GM19468 (cell line): ENCODE data around the gene GLIS2.

Source experiments
- ATAC-seq: cut with Tn5 transposase; IDR thresholded peaks from one replicate; pipeline ENCODE4 v1.9.1; 2021; ENCODE audit warnings: mild to moderate bottlenecking, moderate library complexity, moderate number of reproducible peaks; ENCODE audit not compliant: unreplicated experiment; ENCODE audit errors: extremely low read depth

The GLIS2 gene

DNA sequence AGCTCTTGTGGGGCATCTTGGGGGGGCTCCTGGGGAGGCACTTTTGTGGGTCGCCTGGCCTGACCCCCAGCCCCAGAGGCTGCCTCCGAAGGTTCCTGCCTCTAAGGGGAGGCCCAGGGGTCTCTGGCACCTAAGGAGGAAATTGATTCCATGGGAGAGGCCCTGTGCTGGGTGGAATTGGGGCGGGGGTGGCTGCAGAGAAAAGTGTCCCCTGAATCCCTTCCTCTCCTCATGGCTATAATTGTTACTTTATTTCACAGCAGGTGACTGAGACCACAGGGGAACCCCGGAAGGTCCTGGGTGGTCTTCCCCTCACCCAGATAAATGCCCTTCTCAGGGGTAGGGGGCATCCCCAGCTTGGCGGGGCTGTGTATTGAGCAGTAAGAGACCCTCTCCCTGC is 3.1 kb downstream of the GLIS2 start:
- no peak for ATAC-seq

DNA sequence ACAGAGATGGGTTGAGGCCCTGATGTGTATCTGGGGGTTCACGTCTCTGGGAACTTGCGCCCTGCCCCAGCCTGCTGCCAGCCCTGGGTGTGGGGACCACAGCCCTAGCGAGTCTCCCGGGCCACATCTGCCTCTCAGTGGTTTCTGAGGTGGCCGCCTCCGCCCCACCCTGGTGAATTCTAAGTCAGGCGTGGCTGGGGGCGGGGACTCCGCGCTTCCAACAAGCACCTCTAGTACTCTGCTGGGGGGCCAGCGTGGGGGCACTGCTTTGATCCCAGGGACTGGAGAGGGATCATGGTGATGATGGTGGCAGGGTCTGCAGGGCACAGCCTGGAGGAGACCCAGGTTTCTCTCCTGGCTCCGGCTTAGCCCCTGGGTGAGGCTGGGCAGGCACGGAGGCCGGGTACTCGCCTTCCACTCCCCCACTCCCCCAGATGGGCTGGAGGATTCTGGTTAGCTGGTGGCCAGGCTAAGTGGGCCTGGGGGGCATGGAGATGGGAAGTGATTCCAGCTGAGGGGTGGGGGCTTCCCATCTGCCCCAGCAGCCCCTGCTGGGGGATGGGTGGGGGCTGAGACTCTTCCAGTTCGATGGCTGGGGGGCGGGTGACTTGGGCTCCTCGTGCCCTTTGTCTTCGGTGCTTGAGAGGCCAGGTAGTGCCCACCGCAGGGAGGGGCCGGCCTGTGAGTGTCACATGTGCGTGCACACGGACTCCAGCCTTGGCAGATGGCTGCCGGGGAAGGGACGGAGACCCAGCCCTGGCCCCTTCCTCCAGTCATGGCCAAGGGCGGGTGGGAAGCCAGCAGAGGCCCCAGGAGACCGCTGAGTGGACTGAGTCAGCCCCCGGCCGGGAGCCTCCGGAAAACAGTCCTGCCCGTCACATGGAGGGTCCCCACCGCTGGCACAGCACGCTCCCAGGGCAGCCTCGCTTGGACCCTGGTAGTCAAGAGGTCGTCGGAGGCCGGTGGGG is 3.9 kb downstream of the GLIS2 start:
- ATAC-seq: no peak

DNA sequence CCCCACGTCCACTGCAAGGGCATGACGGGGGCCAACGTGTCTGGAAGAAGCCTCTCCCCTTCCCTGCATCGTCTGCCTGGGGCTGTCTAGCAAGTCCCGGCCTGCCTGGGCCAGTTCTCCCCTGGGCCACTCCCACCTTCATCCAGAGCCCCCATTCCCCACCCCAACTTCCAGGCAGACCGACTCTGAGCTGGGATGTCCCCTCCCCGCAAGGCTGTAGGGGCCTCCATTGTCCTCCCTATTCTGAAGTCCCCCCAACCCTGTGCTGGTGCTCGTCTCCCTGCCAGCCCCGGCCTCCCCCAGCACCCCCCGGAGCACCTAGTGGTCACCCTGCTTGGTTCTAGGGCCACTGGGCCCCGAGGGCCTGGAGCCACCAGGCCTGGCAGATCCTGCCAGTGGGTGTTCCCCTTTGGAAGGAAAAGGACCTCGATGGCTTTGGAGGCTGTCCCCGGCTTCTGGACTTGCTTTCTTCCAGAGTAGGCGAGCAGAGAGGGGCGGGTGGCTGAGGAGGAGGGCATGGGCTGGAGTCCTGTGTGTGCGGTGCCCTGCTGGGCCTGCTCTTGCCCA is 4.8 kb downstream of the GLIS2 start:
- no peak for ATAC-seq

DNA sequence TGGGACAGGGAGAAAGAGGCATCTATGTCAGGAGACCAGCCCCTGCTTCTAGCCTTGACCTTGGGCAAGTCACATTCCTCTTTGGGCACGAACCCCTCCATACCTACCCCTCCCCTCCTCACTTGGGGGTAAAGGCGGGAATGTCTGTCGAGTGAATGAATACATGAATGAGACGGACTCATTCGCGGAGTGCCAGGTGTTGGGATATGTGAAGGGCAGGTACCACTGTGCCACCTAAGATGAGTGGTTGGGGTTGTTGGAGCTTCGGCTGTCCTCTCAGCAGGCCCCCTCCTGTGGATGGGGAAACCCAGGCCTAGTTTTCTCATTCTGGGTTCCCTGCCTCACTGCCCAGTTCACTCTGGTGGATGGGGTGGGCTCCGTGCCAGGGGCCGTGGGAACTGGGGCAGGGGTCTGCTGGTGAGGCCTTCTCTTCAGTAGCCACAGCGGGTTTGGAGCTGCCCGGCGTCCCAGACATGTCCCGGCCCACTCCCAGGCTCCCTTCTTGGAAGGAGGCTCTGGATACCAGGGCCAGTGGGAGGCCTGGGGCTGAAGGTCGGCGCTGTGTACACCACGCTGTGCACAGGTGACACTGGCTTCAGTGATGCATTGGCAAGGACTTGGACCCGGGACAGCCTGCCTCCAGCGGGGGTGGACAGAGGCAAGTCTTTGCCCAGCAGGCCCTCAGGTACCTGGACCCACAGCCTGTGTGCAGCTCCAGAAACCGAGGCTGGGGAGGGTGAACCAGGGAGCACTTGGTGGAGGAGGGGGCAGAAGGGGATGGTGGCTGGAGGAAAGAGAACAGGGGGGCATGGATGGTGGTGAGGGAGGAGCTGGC is 5.6 kb downstream of the GLIS2 start:
- no peak for ATAC-seq

DNA sequence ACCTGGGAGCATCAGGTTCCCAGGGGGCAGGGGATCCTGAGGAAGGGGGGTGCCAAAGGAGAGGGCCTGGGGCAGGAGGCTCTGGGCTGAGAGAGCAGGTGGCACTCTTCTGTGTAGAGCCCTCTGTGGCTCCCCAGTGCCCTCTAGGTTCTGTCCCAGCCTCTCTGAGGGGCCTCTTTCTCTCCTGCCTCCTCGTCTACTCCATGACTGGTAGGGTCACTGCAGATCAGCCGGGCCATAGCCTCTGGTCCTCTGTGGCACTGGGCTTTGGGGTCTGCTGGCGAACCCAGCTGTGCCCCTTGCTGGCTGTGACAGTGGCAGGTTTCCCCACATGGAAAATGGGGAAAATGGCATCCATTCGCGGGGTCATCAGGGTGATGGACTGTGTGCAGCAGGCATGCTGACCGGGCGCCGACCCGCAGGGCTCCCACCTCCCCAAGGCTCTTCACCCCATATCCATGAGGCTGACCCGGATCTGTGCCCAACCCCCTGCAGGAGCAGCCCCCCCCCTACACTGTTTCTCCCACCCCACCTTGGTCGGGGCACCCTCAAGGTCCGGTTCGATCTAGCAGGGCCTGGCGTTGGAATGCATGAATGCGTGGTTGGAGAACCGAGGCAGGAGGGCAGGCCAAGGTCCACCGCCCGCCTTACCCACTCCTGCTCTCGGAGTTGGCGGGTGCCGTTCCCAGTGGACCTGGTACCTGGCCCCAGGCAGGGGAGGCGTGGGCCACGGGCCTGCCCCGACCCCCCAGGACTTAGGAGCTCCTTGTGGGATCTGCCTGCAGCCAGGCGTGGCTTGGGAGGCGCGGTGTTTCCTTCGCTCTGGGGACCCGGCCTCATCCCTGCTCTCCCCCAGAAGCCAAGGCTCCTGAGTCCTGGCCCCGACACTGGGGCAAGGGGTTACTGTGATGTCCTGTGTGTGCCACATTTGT is 6.5 kb downstream of the GLIS2 start:
- no peak for ATAC-seq

DNA sequence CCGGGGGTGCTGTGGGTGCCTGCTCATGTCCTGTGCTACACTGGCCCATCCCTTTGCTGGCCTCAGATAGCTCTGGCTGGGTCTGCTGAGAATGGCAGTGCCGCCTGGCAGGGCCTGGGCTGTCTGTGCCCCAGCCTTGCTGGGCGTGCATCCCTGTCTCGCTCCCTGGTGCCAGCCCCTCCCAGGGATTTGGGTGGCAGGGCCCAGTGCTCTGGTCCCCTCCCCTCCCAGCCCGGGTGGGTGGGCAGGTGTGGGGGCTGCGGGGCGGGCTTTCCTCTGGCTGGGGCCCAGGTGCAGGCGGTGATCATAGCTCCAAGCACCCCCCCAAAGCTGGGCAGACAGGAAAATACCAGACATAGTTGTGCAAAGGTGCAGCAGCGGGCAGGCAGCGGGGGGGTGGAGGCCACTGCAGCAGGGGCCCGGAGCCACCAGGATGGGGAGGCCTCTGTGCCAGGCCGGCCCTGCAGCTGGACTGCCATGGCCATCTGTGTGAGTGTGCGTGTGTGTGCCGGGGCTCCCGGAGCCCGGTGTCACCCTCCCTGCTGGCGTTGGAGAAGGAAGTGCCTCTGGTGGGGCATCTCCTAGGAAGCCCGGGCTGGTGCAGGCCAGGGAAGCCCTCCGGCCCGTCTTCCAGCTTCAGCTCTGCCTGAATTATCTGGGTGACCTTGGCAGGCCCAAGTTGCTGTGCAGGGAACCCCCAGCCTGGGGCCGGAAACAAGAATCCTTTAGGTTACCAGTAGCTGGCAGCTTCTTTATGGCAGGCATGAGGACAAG is 7.4 kb downstream of the GLIS2 start:
- ATAC-seq: no peak

DNA sequence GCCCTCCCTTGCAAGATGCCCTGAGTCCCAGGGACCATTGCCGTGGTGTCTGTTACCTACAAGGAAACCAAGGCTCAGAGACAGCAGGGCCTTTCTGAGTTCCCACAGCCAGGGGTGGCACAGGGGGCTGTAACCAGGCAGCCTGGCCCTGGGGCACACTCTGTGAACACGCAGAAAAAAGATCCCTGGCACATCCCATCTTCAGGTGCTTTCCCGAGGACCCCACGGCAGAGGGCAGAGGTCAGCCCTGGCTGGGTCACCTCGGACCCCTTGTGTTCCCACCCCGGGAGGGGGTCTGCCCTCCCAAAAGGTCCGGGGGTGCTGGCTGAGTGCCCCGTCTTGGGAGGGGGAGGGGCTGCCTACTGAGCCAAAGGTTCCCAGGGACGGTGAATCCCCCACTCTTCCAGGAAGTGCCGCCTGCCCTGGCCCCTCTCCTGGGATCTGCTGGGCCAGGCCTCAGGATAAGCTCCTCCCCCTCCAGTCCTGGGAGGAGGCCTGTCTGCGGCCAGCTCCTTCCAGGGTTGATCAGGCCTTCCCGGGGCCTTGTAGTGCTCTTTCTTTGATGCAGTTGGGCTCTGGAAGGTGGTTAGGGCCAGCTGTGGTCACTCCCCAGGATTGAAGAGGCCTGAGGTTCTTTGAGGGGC is 8.1 kb downstream of the GLIS2 start:
- ATAC-seq: no peak

DNA sequence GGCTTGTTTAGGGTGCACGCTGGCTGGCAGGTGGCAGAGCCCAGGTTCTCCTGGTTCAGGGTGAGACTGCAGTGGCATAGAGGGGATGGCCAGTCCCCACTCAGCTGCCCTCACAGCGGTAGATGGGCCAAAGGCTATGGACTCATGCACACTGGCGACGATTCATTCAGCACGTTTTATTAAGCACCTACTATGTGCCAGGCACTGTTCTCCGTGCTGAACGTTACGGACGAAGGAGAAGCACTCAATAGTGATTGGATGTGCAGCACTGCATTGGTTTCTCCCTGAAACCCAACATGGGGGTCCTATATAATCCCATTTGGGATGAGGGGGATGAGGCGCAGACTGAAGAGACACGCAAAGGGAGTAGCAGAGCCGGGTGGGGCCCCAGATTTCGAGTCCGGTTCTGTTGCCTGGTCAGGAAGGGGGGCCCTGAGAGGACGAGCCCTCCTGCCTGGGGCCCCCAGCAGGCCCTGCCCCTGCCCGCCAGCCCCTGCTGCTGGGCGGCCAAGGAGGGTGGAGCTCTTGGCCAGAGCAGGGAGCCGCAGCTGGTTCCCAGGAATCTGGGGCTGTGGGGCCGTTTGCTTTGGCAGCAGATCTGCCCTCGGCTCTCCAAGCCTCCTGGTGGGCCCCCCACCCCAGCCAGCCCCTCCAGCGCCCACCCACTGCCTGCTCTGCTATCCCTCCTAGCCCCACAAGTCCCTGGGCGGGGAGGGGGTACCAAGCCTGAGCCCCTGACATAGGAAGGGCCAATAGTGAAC is 8.8 kb downstream of the GLIS2 start:
- ATAC-seq: no peak

DNA sequence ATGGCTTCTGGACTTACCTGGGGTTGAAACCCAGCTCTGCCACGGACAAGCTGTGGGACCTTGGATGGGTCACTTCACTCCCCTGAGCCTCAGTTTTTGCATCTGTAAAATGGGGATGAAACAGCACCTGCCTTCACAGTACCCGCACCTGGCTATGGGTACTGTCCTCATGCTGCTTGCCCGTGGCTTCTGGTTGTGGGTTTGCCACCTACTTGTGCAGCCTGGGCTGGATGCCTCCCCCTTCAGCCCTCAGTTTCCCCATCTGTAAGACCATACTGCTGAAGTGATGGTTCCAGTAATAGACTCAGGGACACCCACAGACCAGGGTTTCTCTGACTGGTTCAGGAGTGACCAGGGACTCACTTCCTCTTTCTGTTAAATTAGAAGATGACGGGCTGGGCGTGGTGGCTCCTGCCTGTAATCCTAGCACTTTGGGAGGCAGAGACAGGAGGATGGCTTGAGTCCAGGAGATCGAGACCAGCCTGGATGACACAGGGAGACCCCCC is 9.4 kb downstream of the GLIS2 start:
- ATAC-seq: no peak

DNA sequence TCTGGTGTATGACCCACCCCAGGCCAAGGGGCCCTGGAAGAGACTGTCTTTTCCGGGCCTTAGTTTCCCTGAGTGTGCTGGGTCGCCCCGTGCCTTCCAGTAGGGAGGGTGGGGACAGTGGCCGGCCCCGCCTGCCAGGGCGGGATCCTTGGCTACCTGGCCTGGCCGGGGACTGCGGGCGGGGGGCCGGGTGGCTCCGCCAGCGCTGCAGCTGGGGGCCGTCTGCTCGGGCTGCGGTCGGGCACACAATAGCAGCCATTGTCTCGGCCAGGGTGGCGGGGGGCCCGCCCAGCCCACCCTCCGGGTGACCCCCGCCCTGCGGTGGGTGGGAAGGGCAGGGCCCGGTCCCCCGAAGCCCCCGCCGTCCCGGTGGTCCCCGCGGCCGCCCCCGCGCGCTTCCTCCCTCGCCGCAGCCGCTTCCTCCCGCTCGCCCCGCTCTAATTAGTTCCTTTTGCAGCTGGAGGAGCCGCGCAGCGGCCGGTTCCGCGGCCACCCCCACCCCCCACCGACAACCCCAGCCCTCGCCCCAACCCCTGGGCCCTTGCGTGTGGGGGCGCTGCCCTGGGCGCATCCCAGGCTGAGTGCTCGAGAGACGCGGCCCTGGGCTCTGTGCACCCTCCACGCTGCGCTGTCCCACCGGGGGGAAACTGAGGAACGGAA is 11.6 kb downstream of the GLIS2 start:
- ATAC-seq: no peak

DNA sequence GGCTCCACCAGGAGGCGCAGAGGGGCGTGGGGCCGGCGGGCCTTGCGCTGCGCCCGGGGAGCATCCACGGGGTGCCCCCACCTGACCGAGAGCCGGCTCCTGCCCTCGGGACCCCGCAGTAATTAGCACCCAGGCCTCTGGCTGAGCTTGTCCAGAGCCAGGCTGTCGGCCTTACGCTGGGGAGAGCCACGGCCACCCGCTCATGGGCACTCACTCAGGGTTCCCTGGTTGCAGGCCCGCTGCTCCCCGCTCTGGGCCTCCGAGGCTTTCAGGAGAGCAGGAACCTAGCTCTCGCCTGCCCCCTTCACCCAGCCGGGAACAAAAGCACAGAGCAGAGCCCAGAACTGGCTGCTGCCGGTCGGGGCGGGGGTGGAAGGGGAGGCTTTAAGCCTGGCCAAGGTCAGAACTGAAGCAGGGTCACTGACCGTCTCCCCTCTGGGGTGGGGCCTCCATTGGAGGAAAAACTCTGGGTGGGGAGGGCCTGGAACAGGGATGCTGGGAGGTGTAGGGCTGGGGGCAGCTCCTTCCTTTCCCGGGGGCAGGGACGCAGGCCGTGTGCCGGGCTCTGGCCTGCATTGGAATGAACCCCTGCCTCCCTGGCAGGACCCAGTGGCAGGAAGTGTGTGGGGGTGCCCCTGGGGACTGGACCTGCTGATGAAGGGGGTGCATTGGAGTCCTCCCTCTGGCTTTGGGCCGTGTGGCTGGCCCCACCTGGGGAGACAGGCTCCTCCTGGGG is 12.3 kb downstream of the GLIS2 start:
- ATAC-seq: no peak

DNA sequence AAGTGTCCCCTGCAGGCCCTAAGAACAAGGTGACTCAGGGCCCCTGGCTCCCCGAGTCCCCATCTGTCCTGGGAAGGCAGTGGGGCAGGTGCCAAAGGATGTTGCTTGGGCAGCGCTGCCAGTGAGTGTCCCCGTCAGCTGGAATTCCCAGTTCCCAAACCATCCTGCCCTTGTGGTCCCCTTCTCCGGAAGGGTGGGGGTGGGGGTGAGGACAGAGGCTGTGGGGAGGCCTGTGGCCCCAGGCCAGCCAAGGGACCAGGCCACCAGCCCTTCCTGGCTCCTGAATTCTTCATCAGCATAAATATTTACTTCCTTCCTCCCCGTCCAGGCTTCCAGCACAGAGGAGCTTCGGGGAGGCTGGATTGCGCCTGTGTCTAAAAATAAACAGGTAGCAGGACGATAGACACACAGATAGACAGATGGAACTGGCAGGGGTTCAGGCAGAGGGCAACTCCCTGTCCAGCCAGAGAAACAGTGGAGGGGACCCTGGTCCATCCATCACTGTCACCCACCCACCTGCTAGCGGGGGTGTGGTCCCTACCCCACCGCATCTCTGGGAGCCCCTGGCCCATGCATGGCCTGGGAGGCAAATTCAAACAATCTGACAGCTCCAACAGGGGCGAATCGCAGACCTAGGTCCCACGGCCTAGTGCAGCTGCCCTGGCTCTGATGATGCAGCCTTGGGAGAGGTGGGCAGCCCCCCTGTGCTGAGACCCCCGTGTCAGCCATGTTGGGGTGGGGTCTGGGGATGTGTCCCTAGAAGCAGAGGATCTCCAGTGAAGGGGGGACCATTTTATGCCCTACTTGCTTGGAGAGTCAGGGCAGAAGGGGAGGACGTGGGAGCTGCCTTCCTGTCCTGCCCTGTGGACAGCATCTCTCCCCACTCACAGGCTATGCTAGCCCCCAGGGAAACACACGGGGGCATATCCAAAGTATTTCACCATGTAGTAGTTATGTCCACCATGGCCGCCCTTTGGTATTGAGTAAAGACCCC is 13.2 kb downstream of the GLIS2 start:
- no peak for ATAC-seq

DNA sequence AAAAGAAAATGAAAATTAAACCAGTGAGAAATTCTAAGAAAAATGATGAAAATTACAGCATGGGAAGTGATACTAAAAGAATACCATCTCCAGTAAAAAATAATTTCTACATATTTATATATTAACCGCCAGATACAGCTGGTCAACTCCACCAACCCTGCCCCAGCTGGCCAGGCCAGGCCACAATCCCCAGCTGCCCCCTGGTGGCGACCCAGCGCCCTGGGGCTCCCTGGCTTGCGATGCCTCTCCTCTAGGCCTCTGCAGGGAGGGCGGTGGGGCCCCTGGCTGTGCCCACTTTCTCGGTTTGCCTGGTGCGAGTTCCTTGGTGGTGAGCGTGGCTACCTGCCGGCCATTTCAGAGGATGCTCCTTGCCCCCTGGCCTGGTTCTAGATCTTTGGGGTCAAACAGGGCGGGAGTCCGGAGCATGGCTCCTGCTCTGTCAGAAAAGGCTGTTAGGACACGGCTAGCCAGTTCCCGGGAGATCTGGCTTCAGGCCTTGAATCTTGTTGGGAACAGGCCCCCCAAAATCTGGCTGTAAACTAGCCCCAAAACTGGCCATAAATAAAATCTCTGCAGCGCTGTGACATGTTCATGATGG is 14.5 kb downstream of the GLIS2 start:
- ATAC-seq: no peak

DNA sequence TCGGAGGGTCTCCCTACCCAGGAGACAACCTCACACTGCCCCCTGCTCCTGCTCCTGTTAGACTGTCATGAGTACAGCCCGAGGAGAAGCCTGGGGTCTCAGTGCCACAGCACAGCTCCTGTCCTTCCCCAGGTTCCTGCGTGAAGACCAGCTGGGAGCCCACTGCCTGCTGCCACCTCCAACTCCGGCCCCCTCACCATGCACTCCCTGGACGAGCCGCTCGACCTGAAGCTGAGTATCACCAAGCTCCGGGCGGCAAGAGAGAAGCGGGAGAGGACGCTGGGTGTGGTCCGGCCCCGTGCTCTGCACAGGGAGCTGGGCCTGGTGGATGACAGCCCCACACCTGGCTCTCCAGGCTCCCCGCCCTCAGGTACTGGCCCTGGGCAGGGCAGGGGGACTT is 16.2 kb downstream of the GLIS2 start:
- ATAC-seq: no peak
